Esophagus squamous epithelium (tissue), 5 donors: ENCODE data around the gene BMP7. TPM values are rescaled to one million over a fixed set of nuclear protein-coding genes. Genes with fewer than 3 reads are reported as not detected.

Experiments used
- DNase-seq: peaks from one replicate; lab custom pipeline; 2025; lab: John Stamatoyannopoulos, UW
- H3K27ac ChIP-seq, 4 donors: fragments of 200-600 bp; sonication (generic); one replicate each; pipeline ENCODE4 v1.5.1; 2016 to 2019; ENCODE audit warnings: mild to moderate bottlenecking in 1 of 4
- H3K27me3 ChIP-seq, 4 donors: fragments of 200-600 bp; sonication (generic); 1 replicate in 3 of 4; 2 replicates in 1 of 4; pipeline versions ENCODE4 v1.5.1 to v1.6.0; 2017 to 2021; ENCODE audit warnings: antibody characterized with exemption in 1 of 4
- H3K36me3 ChIP-seq, 3 donors: fragments of 200-600 bp; sonication (generic); one replicate each; pipeline ENCODE4 v1.5.1; 2016 to 2019
- H3K4me1 ChIP-seq, 3 donors: fragments of 200-600 bp; sonication (generic); one replicate each; pipeline ENCODE4 v1.5.1; 2017 to 2019
- H3K4me3 ChIP-seq, 4 donors: fragments of 200-600 bp; sonication (generic); 1 replicate in 3 of 4; 2 replicates in 1 of 4; pipeline ENCODE4 v1.5.1; 2016 to 2019; ENCODE audit warnings: mild to moderate bottlenecking in 2 of 4, moderate library complexity in 1 of 4
- H3K9me3 ChIP-seq, 3 donors: fragments of 200-600 bp; sonication (generic); one replicate each; pipeline ENCODE4 v1.5.1; 2016 to 2019
- CTCF ChIP-seq, 6 experiments: fragments of 450-650 bp in 4 of 6; fragments of 200-600 bp in 2 of 6; sonication (generic) in 2 of 6; IDR thresholded peaks; one replicate each; pipeline ENCODE4 v1.5.1; 2016 to 2019; ENCODE audit warnings: antibody characterized with exemption in 6 of 6, mild to moderate bottlenecking in 4 of 6, moderate library complexity in 4 of 6
- POLR2A ChIP-seq, 4 donors: fragments of 450-650 bp; IDR thresholded peaks; one replicate each; pipeline ENCODE4 v1.6.1; 2017; ENCODE audit warnings: antibody characterized with exemption in 4 of 4, mild to moderate bottlenecking in 4 of 4, moderate library complexity in 3 of 4
- WGBS, 2 donors: methylation state at CpG; one replicate each; pipeline ENCODE4 v1.1.5; 2018; 5-methylcytosine and 5-hydroxymethylcytosine counted together
- intact Hi-C: fragments of 100-400 bp; cut with DNase I; formaldehyde crosslinking; loops from one replicate; pipeline ENCODE4 v1.15.0; 2022
- total RNA-seq, 4 donors: library from RNA; depleted of rRNA; stranded (reverse); fragments of >200 nt; gene quantifications; one replicate each; pipeline ENCODE4 v1.1.0, GENCODE V29; 2016
- donor health status: DM: yes; HTN: yes; CAD: no.

The BMP7 gene
- total RNA-seq, 4 donors from 2014 or later: 21.8 to 59.8 (median 35.1) TPM

- no peak for TF ChIP-seq CTCF (IDR thresholded peaks at IDR 0.05)
- TF ChIP-seq POLR2A (IDR thresholded peaks at IDR 0.05): no peak
- intact Hi-C loops: no loop called here
- Histone ChIP-seq H3K4me3 (no peak overlapping the region), H3K27me3 (peaks cover 0 to 5% (median 0%) of the 10 kb centered on the region in 4 donors), H3K36me3 (peaks cover 0 to 41% (median 0%) of the 10 kb centered on the region in 3 donors), H3K27ac (no peak overlapping the region), H3K4me1 (peaks cover 0 to 9% (median 0%) of the 10 kb centered on the region in 3 donors), H3K9me3 (no peaks in the 10 kb centered on the region)
- 63 to 69% methylated on average over 6 to 7 of the region's 17 CpGs for WGBS, 2 donors
- no peak for DNase-seq
Observed at GRCh38 chr20:57190536-57191264, 75.7 kb downstream of the BMP7 start.

- Histone ChIP-seq H3K27ac (no peak overlapping the region), H3K36me3 (peaks cover 0 to 32% (median 0%) of the 10 kb centered on the region in 3 donors), H3K4me3 (no peak overlapping the region), H3K9me3 (no peaks in the 10 kb centered on the region), H3K27me3 (no peaks in the 10 kb centered on the region), H3K4me1 (no peaks in the 10 kb centered on the region)
- intact Hi-C loops: no loop called here
- DNase-seq: no peak
- TF ChIP-seq POLR2A (IDR thresholded peaks at IDR 0.05) (no peak), CTCF (IDR thresholded peaks at IDR 0.05) (no peak)
- WGBS, 2 donors: 84 to 87% methylated on average over 5 of the region's 5 CpGs
Observed at GRCh38 chr20:57189713-57190112, 76.7 kb downstream of the BMP7 start.

- DNase-seq: no peak
- no peak for TF ChIP-seq POLR2A (IDR thresholded peaks at IDR 0.05)
- TF ChIP-seq CTCF (IDR thresholded peaks at IDR 0.05): no peak
- Histone ChIP-seq H3K4me1 (no peaks in the 10 kb centered on the region), H3K4me3 (no peak overlapping the region), H3K9me3 (no peaks in the 10 kb centered on the region), H3K27ac (no peak overlapping the region), H3K36me3 (peaks cover 0 to 24% (median 0%) of the 10 kb centered on the region in 3 donors), H3K27me3 (peaks cover 0 to 5% (median 0%) of the 10 kb centered on the region in 4 donors)
- 79 to 85% methylated on average over 6 of the region's 6 CpGs for WGBS, 2 donors
- intact Hi-C loops: no loop called here
Observed at GRCh38 chr20:57188576-57189079, 77.8 kb downstream of the BMP7 start.

- Histone ChIP-seq H3K4me3 (no peak overlapping the region), H3K36me3 (peaks cover 0 to 23% (median 0%) of the 10 kb centered on the region in 3 donors), H3K27me3 (peaks cover 0 to 5% (median 0%) of the 10 kb centered on the region in 4 donors), H3K9me3 (no peaks in the 10 kb centered on the region), H3K27ac (no peak overlapping the region), H3K4me1 (no peaks in the 10 kb centered on the region)
- TF ChIP-seq CTCF (IDR thresholded peaks at IDR 0.05): no peak
- TF ChIP-seq POLR2A (IDR thresholded peaks at IDR 0.05): no peak
- WGBS, 2 donors: 87 to 91% methylated on average over 9 of the region's 9 CpGs
- DNase-seq: no peak
- intact Hi-C loops: no loop called here
Observed at GRCh38 chr20:57188056-57188455, 78.4 kb downstream of the BMP7 start.

GRCh38 chr20:57187068-57187634, 79.3 kb downstream of the BMP7 start:
- no peaks in the 10 kb centered on the region for H3K4me1 ChIP-seq
- DNase-seq: no peak
- no peak for TF ChIP-seq CTCF (IDR thresholded peaks at IDR 0.05)
- TF ChIP-seq POLR2A (IDR thresholded peaks at IDR 0.05): no peak
- WGBS, 2 donors: 67 to 84% methylated on average over 3 to 4 of the region's 4 CpGs
- intact Hi-C loops: no loop called here
- H3K27me3 ChIP-seq: peaks cover 0 to 8% (median 0%) of the 10 kb centered on the region in 4 donors
- H3K36me3 ChIP-seq: peaks cover 0 to 26% (median 0%) of the 10 kb centered on the region in 3 donors
- H3K9me3 ChIP-seq: no peaks in the 10 kb centered on the region
- no peak overlapping the region for H3K4me3 ChIP-seq
- no peak overlapping the region for H3K27ac ChIP-seq
